Endometrial microvascular endothelial cells (primary cell): Measurements from ENCODE around the gene SCAPER. TPM values are rescaled to one million over a fixed set of nuclear protein-coding genes. Genes with fewer than 3 reads are reported as not detected.

Experiments used
- in situ Hi-C: cut with HindIII; loops from 2 replicates; pipeline ENCODE4 v1.10.0; 2017; ENCODE audit warnings: low sequenced_read_pairs, low pct_unique_long_range_greater_than_20kb; ENCODE audit errors: inconsistent ontology term
- total RNA-seq: library from RNA; depleted of rRNA; stranded (reverse); fragments of >200 nt; gene quantifications from one replicate; pipeline ENCODE4 v1.2.3, GENCODE V29; 2015; ENCODE audit errors: inconsistent ontology term

SCAPER gene
- total RNA-seq, 1 donor from 2014 or later = 9.0 TPM

GRCh38 chr15:76426941-76427340, 478.2 kb downstream of the SCAPER start:
- in situ Hi-C loops = no loop called here

- in situ Hi-C loops = no loop called here
Observed at GRCh38 chr15:76418352-76419140, 486.6 kb downstream of the SCAPER start.

- in situ Hi-C loops = no loop called here
Observed at GRCh38 chr15:76401285-76401684, 503.9 kb downstream of the SCAPER start.

- in situ Hi-C loops = no loop called here
Observed at GRCh38 chr15:76398317-76399104, 506.6 kb downstream of the SCAPER start.

GRCh38 chr15:76393614-76394013, 511.5 kb downstream of the SCAPER start:
- in situ Hi-C loops = no loop called here

- in situ Hi-C loops = no loop called here
Observed at GRCh38 chr15:76391847-76392246, 513.3 kb downstream of the SCAPER start.

- in situ Hi-C loops = no loop called here
Observed at GRCh38 chr15:76391309-76391708, 513.8 kb downstream of the SCAPER start.

GRCh38 chr15:76390571-76390970, 514.6 kb downstream of the SCAPER start:
- in situ Hi-C loops = no loop called here

GRCh38 chr15:76386926-76387325, 518.2 kb downstream of the SCAPER start:
- in situ Hi-C loops = no loop called here

- in situ Hi-C loops = no loop called here
Observed at GRCh38 chr15:76386178-76386577, 519.0 kb downstream of the SCAPER start.

- in situ Hi-C loops = no loop called here
Observed at GRCh38 chr15:76384409-76384808, 520.7 kb downstream of the SCAPER start.

GRCh38 chr15:76382987-76383728, 522.0 kb downstream of the SCAPER start:
- in situ Hi-C loops = no loop called here

- in situ Hi-C loops = no loop called here
Observed at GRCh38 chr15:76381366-76381765, 523.8 kb downstream of the SCAPER start.

GRCh38 chr15:76380249-76380648, 524.9 kb downstream of the SCAPER start:
- in situ Hi-C loops = no loop called here

- in situ Hi-C loops = no loop called here
Observed at GRCh38 chr15:76378691-76379090, 526.4 kb downstream of the SCAPER start.

GRCh38 chr15:76377751-76378150, 527.4 kb downstream of the SCAPER start:
- in situ Hi-C loops = no loop called here

GRCh38 chr15:76377217-76377616, 527.9 kb downstream of the SCAPER start:
- in situ Hi-C loops = no loop called here

- in situ Hi-C loops = no loop called here
Observed at GRCh38 chr15:76376816-76377215, 528.3 kb downstream of the SCAPER start.

- in situ Hi-C loops = no loop called here
Observed at GRCh38 chr15:76376029-76376428, 529.1 kb downstream of the SCAPER start.
